Thoracic aorta (tissue), 2 donors: ENCODE results near the gene CCDC33. TPM values are rescaled to one million over a fixed set of nuclear protein-coding genes. Genes with fewer than 3 reads are reported as not detected.
A peak's percentile ranks its signal among the peaks of the same experiment; 100 is the strongest.

Source experiments
- ATAC-seq: fragments of 150-250 bp; one replicate; pipeline ENCODE4 v1.8.0; 2017; ENCODE audit warnings: low read depth; ENCODE audit not compliant: insufficient number of reproducible peaks, low FRiP score
- DNase-seq: peaks from one replicate; pipeline ENCODE4 v3.0.0-alpha.2; 2020; ENCODE audit warnings: low spot score
- H3K27ac ChIP-seq, 2 donors: fragments of 200-600 bp; sonication (generic); 1 replicate in 1 of 2; 2 replicates in 1 of 2; pipeline ENCODE4 v1.5.1; 2016; ENCODE audit warnings: mild to moderate bottlenecking in 2 of 2, moderate library complexity in 2 of 2
- H3K27me3 ChIP-seq: fragments of 200-600 bp; sonication (generic); replicated peaks from 2 replicates; pipeline ENCODE4 v1.6.0; 2016; ENCODE audit warnings: mild to moderate bottlenecking; ENCODE audit not compliant: insufficient read depth
- H3K36me3 ChIP-seq: fragments of 200-600 bp; sonication (generic); one replicate; pipeline ENCODE4 v1.5.1; 2016
- H3K4me1 ChIP-seq, 2 donors: fragments of 200-600 bp; sonication (generic); 1 replicate in 1 of 2; 2 replicates in 1 of 2; pipeline versions ENCODE4 v1.5.1 to v1.6.0; 2016; ENCODE audit warnings: low read depth in 2 of 2, mild to moderate bottlenecking in 1 of 2; ENCODE audit not compliant: control insufficient read depth in 1 of 2
- H3K4me3 ChIP-seq: fragments of 200-600 bp; sonication (generic); 2 replicates; pipeline ENCODE4 v1.5.1; 2016; ENCODE audit warnings: mild to moderate bottlenecking
- H3K9me3 ChIP-seq: fragments of 200-600 bp; sonication (generic); 2 replicates; pipeline ENCODE4 v1.5.1; 2016
- CTCF ChIP-seq: fragments of 200-600 bp; sonication (generic); IDR thresholded peaks from one replicate; pipeline ENCODE4 v1.5.1; 2019; ENCODE audit warnings: antibody characterized with exemption
- total RNA-seq, 2 donors: library from RNA; depleted of rRNA; stranded (reverse); fragments of >200 nt; gene quantifications; one replicate each; pipeline versions ENCODE4 v1.1.0 to v1.2.3, GENCODE V29; 2016

The CCDC33 gene
- total RNA-seq, 2 donors from 2014 or later, result not detected

GRCh38 chr15:74373731-74374647 lies 137.9 kb downstream of the CCDC33 start:
- DNase-seq, result peak; percentile 77
- TF ChIP-seq CTCF, result peak; percentile 81
- H3K9me3 ChIP-seq, result no peaks in the 10 kb centered on the region
- H3K4me1 ChIP-seq, result peaks cover 5 to 9% of the 10 kb centered on the region in 2 donors
- H3K4me3 ChIP-seq, result peak overlapping the region; percentile 76
- H3K27me3 ChIP-seq, result no peaks in the 10 kb centered on the region
- ATAC-seq, result peak; percentile 88
- no peaks in the 10 kb centered on the region for H3K36me3 ChIP-seq
- no peak overlapping the region for H3K27ac ChIP-seq

- TF ChIP-seq CTCF, result no peak
- DNase-seq, result no peak
- Histone ChIP-seq H3K27me3 (no peaks in the 10 kb centered on the region), H3K4me1 (peaks cover 5 to 9% of the 10 kb centered on the region in 2 donors), H3K36me3 (no peaks in the 10 kb centered on the region), H3K9me3 (no peaks in the 10 kb centered on the region), H3K4me3 (peak overlapping the region; percentile 76), H3K27ac (no peak overlapping the region)
- ATAC-seq, result no peak
Measured at GRCh38 chr15:74374648-74375302, 138.6 kb downstream of the CCDC33 start.

- Histone ChIP-seq H3K36me3 (no peaks in the 10 kb centered on the region), H3K27ac (no peak overlapping the region), H3K27me3 (no peaks in the 10 kb centered on the region), H3K9me3 (no peaks in the 10 kb centered on the region), H3K4me1 (peaks cover 5 to 9% of the 10 kb centered on the region in 2 donors), H3K4me3 (no peak overlapping the region)
- DNase-seq, result peak; percentile 44
- ATAC-seq, result no peak
- peak; percentile 83 for TF ChIP-seq CTCF
Measured at GRCh38 chr15:74375303-74375693, 139.2 kb downstream of the CCDC33 start.

GRCh38 chr15:74376226-74376625 lies 140.1 kb downstream of the CCDC33 start:
- ATAC-seq (no peak), DNase-seq (no peak)
- Histone ChIP-seq H3K4me1 (peaks cover 5 to 9% of the 10 kb centered on the region in 2 donors), H3K4me3 (no peak overlapping the region), H3K9me3 (no peaks in the 10 kb centered on the region), H3K36me3 (no peaks in the 10 kb centered on the region), H3K27me3 (no peaks in the 10 kb centered on the region), H3K27ac (no peak overlapping the region)
- no peak for TF ChIP-seq CTCF

GRCh38 chr15:74376825-74377581 lies 140.9 kb downstream of the CCDC33 start:
- no peaks in the 10 kb centered on the region for H3K27me3 ChIP-seq
- no peak for ATAC-seq
- DNase-seq, result no peak
- no peaks in the 10 kb centered on the region for H3K9me3 ChIP-seq
- H3K4me1 ChIP-seq, result peaks cover 5 to 9% of the 10 kb centered on the region in 2 donors
- no peak overlapping the region for H3K4me3 ChIP-seq
- H3K27ac ChIP-seq, result no peak overlapping the region
- TF ChIP-seq CTCF, result no peak
- no peaks in the 10 kb centered on the region for H3K36me3 ChIP-seq
